Right kidney (tissue), 1 donor: ENCODE data around the gene GRID1.

Experiments
- DNase-seq: peaks from one replicate; pipeline ENCODE4 v3.0.0-alpha.2; 2016

Gene GRID1

GRCh38 chr10:85610381-85611092 lies 756.1 kb downstream of the GRID1 start:
- DNase-seq: no peak

- DNase-seq: no peak
These were observed 757.1 kb downstream of the GRID1 start for GRCh38 chr10:85609509-85609908.

- no peak for DNase-seq
These were observed 757.9 kb downstream of the GRID1 start for GRCh38 chr10:85608706-85609105.

GRCh38 chr10:85607043-85607695 lies 759.4 kb downstream of the GRID1 start:
- DNase-seq: no peak

GRCh38 chr10:85606401-85606800 lies 760.2 kb downstream of the GRID1 start:
- no peak for DNase-seq

GRCh38 chr10:85604884-85605283 lies 761.7 kb downstream of the GRID1 start:
- no peak for DNase-seq

GRCh38 chr10:85604136-85604725 lies 762.4 kb downstream of the GRID1 start:
- no peak for DNase-seq

- DNase-seq: no peak
These were observed 763.2 kb downstream of the GRID1 start for GRCh38 chr10:85603151-85603940.

- DNase-seq: no peak
These were observed 763.9 kb downstream of the GRID1 start for GRCh38 chr10:85602713-85603112.

- no peak for DNase-seq
These were observed 764.3 kb downstream of the GRID1 start for GRCh38 chr10:85602306-85602705.

- DNase-seq: no peak
These were observed 765.1 kb downstream of the GRID1 start for GRCh38 chr10:85601526-85601925.

- no peak for DNase-seq
These were observed 765.9 kb downstream of the GRID1 start for GRCh38 chr10:85600744-85601081.

GRCh38 chr10:85600026-85600743 lies 766.4 kb downstream of the GRID1 start:
- no peak for DNase-seq

GRCh38 chr10:85599081-85599480 lies 767.5 kb downstream of the GRID1 start:
- DNase-seq: no peak

GRCh38 chr10:85598646-85599045 lies 767.9 kb downstream of the GRID1 start:
- DNase-seq: no peak

- DNase-seq: no peak
These were observed 769.6 kb downstream of the GRID1 start for GRCh38 chr10:85597006-85597405.

- DNase-seq: no peak
These were observed 770.2 kb downstream of the GRID1 start for GRCh38 chr10:85596389-85596788.

- DNase-seq: no peak
These were observed 772.4 kb downstream of the GRID1 start for GRCh38 chr10:85594239-85594638.

GRCh38 chr10:85593226-85593772 lies 773.3 kb downstream of the GRID1 start:
- no peak for DNase-seq

GRCh38 chr10:85581371-85581770 lies 785.2 kb downstream of the GRID1 start:
- DNase-seq: no peak

- DNase-seq: no peak
These were observed 786.0 kb downstream of the GRID1 start for GRCh38 chr10:85580585-85580984.

GRCh38 chr10:85578860-85579259 lies 787.7 kb downstream of the GRID1 start:
- no peak for DNase-seq
